HG03135 (cell line): ENCODE results near the gene MPIG6B.

ENCODE experiments used
- ATAC-seq: cut with Tn5 transposase; IDR thresholded peaks from one replicate; pipeline ENCODE4 v1.9.1; 2021; ENCODE audit warnings: mild to moderate bottlenecking, moderate library complexity; ENCODE audit not compliant: unreplicated experiment

The MPIG6B gene

GRCh38 chr6:31723245-31723979 is at the start of gene MPIG6B:
TSS of gene MPIG6B (plus strand) at chr6:31723373. CDS start at chr6:31723384, 11 bp downstream.
- no peak for ATAC-seq

- ATAC-seq, result no peak
These were observed 46.8 kb upstream of the MPIG6B start for GRCh38 chr6:31676322-31676903.

- ATAC-seq, result no peak
These were observed 46.3 kb upstream of the MPIG6B start for GRCh38 chr6:31676904-31677303.

GRCh38 chr6:31677955-31678354 is 45.2 kb upstream of the MPIG6B start:
- no peak for ATAC-seq

GRCh38 chr6:31680226-31681134 is 42.7 kb upstream of the MPIG6B start, which contains the start of gene LY6G5C:
TSS of gene LY6G5C (minus strand) at chr6:31681067. CDS start at chr6:31680373, 694 bp downstream.
- no peak for ATAC-seq

- no peak for ATAC-seq
These were observed 42.0 kb upstream of the MPIG6B start for GRCh38 chr6:31681135-31681671.

- no peak for ATAC-seq
These were observed 39.6 kb upstream of the MPIG6B start for GRCh38 chr6:31683591-31683990.

- no peak for ATAC-seq
These were observed 36.7 kb upstream of the MPIG6B start for GRCh38 chr6:31686483-31686882.

GRCh38 chr6:31687321-31687720 is 35.9 kb upstream of the MPIG6B start:
- no peak for ATAC-seq

- no peak for ATAC-seq
These were observed 35.1 kb upstream of the MPIG6B start for GRCh38 chr6:31687860-31688693.

- no peak for ATAC-seq
These were observed 33.7 kb upstream of the MPIG6B start for GRCh38 chr6:31689249-31690110.

- ATAC-seq, result no peak
These were observed 32.7 kb upstream of the MPIG6B start for GRCh38 chr6:31690231-31691077.

GRCh38 chr6:31691078-31691463 is 32.1 kb upstream of the MPIG6B start:
- no peak for ATAC-seq

GRCh38 chr6:31691564-31692108 is 31.5 kb upstream of the MPIG6B start:
- no peak for ATAC-seq

GRCh38 chr6:31692353-31692752 is 30.8 kb upstream of the MPIG6B start:
- no peak for ATAC-seq

- ATAC-seq, result no peak
These were observed 30.3 kb upstream of the MPIG6B start for GRCh38 chr6:31692886-31693285.

- no peak for ATAC-seq
These were observed 29.6 kb upstream of the MPIG6B start for GRCh38 chr6:31693535-31693934.

- no peak for ATAC-seq
These were observed 25.6 kb upstream of the MPIG6B start for GRCh38 chr6:31697555-31697954.
